Activated CD4-positive, alpha-beta T cell treated with anti-CD3 and anti-CD28 coated beads, Interleukin-2, amount 50 U/mL, for 1 hour (primary cell): ENCODE data around the gene HLA-DRA.
"Not testable (repeated sequence)": the region's sequence is repeated elsewhere in the genome, so short reads cannot be mapped to it uniquely, and the experiment has no call there.

Experiments
- DNase-seq: peaks from one replicate; pipeline ENCODE4 v3.0.0-alpha.2; 2020

HLA-DRA gene

DNA sequence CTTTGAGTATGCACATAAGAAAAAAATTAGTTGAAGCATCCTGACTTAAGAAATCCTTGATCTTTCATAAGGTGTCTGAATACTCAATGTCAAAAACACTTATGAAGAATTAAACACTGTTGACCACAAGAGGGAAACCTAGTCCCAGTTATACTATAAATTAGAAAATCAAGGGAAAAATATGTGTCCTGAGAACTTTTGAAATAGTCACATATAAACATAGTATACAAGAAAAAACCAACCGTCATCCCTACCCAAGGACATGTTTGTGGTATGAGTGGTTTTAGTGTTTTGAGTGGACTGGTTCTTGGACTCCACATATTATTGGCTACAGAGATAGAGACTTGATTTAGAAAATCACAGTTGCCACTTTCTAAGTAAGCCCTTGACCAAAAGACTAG is 7.6 kb upstream of the HLA-DRA start:
- no peak for DNase-seq

DNA sequence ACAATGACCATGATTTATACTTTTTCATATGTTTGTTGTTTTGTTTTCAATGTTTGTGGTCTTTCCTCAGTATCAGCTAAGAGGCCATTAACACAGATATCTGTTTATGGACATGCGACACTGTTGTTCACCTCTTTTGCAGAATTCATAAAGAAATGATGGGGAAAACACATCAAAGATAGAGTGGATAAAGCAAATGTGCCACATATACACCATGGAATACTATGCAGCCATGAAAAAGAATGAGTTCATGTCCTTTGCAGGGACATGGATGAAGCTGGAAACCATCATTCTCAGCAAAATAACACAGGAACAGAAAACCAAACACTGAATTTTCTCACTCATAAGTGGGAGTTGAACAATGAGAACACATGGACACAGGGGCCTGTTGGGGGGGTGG is 5.7 kb upstream of the HLA-DRA start:
- not testable (repeated sequence) for DNase-seq

DNA sequence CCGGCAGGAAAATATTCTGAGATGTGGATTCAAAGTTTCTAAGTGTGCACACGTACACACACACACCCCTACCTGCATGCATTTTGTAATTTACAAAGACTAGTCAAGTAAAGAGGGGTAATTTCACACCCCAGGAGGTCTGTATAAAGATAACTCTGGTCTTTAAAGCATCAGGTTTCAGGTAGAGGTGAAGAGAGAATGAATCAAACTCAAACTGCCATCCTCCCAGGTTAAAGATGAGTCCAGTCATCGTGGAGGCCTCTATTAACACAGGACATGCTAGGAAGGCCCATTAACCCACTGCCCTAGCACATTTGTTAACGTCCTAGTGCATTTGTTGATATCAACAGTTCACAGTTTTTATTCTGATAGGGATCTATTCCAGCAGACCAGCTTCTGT is 3.5 kb upstream of the HLA-DRA start:
- DNase-seq = no peak

DNA sequence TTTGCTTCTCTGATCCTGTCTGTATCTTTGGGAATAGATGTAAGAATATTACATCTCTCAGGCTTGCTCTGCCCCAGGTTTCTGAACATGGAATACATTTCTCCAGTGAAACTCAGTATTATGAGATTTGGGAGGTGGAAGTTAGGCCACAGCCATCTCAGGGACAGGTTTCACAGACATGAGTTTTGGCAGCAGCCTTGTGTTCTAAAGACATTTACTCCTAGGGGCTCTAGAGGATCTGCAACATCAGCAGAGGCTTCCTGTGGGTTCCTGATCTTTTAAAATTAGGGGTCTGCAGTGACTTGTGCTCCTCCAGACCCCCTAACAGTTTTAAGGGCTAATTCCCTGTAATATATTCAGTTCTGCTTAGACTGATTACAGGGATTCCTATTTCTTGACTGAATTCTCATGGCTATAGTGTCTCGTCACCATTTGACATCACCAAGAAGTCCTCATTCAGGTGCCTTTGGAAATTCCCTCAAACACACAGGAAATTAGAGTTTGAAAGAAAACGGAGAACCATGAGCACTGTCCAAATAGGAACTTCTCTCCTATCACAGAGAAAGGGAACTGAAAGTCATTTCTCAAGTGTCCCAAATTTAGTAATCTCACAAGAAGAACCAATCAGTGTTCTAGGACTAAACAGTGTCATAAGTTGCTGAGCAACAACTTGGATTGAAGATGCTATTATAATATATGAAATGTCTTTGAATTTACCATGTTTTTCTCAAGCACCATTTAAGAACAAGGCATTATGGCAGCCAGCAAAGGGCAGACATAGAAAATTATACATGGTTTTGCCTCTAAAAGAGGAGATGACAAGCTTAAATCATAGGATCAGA is 2.5 kb upstream of the HLA-DRA start:
- no peak for DNase-seq

DNA sequence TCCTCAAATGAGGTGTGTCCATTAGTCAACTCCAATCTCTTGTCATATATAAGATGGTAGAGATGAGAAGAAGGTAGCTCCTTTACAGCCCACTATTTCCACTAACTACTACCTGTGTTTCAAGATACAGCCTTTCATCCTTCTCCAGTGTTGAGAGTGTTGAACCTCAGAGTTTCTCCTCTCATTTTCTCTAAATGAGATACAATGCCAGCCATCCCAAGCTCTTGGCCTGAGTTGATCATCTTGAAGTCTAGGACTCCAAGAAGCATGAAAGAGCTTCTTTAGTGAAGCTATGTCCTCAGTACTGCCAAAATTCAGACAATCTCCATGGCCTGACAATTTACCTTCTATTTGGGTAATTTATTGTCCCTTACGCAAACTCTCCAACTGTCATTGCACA is 548 bp upstream of the HLA-DRA start:
- no peak for DNase-seq

DNA sequence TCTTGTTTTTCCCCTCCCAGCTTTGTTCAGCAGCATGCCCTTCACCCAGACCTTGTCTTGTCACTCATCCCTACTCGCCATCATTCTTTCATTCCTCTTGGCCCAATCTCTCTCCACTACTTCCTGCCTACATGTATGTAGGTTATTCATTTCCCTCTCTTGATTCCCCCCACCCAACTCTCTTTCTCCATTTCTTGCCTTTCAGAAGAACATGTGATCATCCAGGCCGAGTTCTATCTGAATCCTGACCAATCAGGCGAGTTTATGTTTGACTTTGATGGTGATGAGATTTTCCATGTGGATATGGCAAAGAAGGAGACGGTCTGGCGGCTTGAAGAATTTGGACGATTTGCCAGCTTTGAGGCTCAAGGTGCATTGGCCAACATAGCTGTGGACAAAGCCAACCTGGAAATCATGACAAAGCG is 2.6 kb downstream of the HLA-DRA start:
- no peak for DNase-seq

DNA sequence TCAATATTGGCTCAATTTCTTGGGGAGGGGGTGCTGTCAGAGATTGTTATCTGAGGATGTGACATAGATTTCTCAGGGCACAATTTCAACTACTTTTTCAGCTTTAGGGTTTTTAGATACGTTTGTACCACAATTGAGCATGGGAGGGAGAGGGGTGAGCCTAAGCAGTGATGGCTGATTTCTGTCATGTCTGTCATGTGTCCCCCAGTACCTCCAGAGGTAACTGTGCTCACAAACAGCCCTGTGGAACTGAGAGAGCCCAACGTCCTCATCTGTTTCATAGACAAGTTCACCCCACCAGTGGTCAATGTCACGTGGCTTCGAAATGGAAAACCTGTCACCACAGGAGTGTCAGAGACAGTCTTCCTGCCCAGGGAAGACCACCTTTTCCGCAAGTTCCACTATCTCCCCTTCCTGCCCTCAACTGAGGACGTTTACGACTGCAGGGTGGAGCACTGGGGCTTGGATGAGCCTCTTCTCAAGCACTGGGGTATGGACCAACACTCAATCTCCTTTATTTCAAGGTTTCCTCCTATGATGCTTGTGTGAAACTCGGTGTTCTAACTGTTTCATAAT is 3.4 kb downstream of the HLA-DRA start:
- DNase-seq = no peak

DNA sequence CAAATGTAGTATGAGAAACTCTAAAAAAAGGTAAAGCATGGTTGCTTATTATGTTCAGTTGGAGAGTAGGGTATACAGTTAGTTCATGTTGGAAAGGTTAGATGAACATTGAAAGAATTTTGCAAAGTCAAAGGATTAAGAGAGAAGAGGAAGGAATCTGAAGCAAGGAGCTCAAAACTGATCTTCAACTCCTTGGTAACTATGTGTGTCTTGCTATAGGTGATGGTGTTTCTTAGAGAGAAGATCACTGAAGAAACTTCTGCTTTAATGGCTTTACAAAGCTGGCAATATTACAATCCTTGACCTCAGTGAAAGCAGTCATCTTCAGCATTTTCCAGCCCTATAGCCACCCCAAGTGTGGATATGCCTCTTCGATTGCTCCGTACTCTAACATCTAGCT is 4.7 kb downstream of the HLA-DRA start:
- DNase-seq = no peak

- no peak for DNase-seq
These were observed 5.7 kb downstream of the HLA-DRA start for GRCh38 chr6:32445321-32445854.

GRCh38 chr6:32447932-32448331 is 8.2 kb downstream of the HLA-DRA start:
- DNase-seq = no peak

GRCh38 chr6:32449088-32449736 is 9.5 kb downstream of the HLA-DRA start:
- DNase-seq = no peak

- no peak for DNase-seq
These were observed 17.4 kb downstream of the HLA-DRA start for GRCh38 chr6:32457054-32457453.

- DNase-seq = no peak
These were observed 20.2 kb downstream of the HLA-DRA start for GRCh38 chr6:32459781-32460424.

- DNase-seq = no peak
These were observed 20.8 kb downstream of the HLA-DRA start for GRCh38 chr6:32460528-32460927.

GRCh38 chr6:32461493-32461892 is 21.8 kb downstream of the HLA-DRA start:
- DNase-seq = no peak

DNA sequence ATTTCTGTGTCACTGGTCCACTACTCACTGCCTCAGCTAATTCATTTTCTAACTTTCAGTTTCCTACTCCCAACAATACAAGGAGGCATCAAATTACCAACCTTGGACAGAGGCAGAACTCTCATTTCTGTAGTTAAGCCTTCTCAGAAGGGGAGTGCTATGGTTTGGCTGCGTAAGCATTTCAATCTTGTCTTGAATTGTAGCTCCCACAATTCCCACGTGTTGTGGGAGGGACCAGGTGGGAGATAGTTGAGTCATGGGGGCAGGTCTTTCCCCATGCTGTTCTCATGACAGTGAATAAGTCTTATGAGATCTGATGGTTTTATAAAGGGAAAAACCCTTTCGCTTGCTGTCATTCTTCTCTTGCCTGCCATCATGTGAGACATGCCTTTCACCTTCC is 22.9 kb downstream of the HLA-DRA start:
- no peak for DNase-seq

GRCh38 chr6:32467743-32468503 is 28.2 kb downstream of the HLA-DRA start:
- not testable (repeated sequence) for DNase-seq

DNA sequence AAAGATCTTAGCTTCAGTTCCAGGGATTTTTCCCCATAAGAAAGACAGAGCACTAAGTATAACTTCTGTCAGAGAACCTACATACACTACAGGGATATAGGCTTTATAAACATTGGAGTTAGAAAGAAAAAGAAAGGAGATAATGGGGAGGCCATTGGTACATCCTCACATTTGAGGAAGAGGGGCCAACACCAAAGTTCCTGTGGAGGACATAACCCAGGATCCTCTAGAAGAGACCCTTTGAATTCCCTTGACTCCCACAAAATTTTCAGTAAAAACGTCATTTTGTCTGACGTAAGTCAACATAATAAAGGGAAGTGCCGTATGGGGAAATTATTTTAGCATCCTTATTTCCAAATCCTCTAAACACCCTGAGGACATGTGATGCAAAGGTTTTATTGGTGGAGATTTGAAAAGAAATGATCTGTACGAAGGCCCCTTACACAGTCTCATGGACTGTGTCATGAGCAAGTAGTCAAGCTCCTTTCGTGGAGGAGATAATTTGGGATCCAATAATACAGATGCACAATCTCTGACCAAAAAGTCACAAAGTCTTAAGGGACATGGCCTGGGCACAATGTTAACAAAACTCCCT is 33.2 kb downstream of the HLA-DRA start:
- no peak for DNase-seq

DNA sequence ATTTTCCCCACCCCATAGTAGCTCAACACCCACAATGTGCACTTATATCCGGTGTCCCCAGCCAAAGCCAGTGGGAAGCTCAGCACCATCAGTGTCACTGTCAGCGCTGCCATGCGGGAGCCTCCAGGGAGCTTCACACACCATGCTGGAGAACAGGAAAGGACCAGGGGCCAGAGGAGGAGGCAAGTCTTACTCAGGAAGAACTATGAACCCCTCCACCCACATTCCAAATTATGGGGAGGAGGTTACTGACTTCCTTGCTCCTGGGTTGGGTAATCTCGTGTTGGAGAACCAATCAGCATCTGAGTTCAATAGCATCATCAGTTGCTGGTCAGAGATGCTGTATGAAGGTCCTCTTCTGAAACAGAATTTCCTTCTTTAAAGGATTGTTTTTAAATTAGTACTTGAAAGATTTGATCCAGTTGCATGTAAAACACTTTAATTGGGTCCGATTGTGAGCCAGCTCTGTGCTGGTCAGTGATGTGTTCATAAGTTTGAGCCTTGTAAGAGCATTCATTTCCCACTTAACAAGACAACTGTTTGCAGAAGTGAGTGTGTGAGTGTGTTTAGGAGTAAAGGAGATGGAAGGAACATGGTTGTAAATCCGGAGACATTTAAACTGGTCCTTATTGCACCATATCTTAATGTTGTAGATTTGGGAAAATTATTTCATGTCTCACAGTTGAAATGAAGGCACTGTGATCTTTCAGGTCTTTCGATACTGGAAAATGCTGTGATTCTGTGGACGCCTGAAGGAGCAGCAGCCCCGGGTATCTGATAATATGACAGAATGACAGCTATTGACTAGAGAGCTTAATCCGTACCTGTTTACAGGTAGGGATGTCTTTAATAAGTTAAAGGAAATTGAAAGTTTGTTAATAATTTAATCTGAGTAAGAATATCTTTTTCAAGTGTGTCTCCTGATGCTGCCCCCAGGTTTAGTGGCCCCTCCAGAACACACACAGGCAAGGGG is 34.0 kb downstream of the HLA-DRA start:
- not testable (repeated sequence) for DNase-seq

GRCh38 chr6:32475392-32476206 is 35.9 kb downstream of the HLA-DRA start:
- no peak for DNase-seq
